ENCODE measurements around the gene SKAP2. TPM values are rescaled to one million over a fixed set of nuclear protein-coding genes. Genes with fewer than 3 reads are reported as not detected.

Gene SKAP2
- polyA plus RNA-seq, 2 of the 4 experiments (the other 2 are of a cell fraction) = 18.7 to 23.0 TPM

- ATAC-seq (no peak), DNase-seq (ENCODE audit: low read depth in 1 of 2, low spot score in 1 of 2) (no peak), FAIRE-seq (no peak)
- ChIA-PET POLR2A (no interaction called here), CTCF (interaction anchor here (0.6 to 5.9 kb wide), 20 partner anchors 9 to 787 kb away, joined by 3 to 65 read pairs (median 4); partner anchors contain the start of genes HOXA5 and HOXA6)
- no peak overlapping the region for H3K4me3 ChIP-seq
- H3K27ac ChIP-seq = no peak overlapping the region
- H3K4me1 ChIP-seq = no peaks in the 10 kb centered on the region
- TF ChIP-seq CEBPB (IDR thresholded peaks at IDR 0.05) (no peak), REST (IDR thresholded peaks at IDR 0.05) (no peak), MAZ (IDR thresholded peaks at IDR 0.05; ENCODE audit: borderline replicate concordance, low read depth, low read length) (no peak), HEYL (CRISPR knock-in tag; IDR thresholded peaks at IDR 0.05) (no peak), ATOH8 (CRISPR knock-in tag; IDR thresholded peaks at IDR 0.05; ENCODE audit: low read depth) (no peak), ELK1 (IDR thresholded peaks at IDR 0.05; ENCODE audit: low read depth, low read length) (no peak), GATA3 (IDR thresholded peaks at IDR 0.05; ENCODE audit: borderline replicate concordance) (no peak), RCOR1 (IDR thresholded peaks at IDR 0.05; ENCODE audit: low read depth, low read length) (no peak), PHF8 (IDR thresholded peaks at IDR 0.05; ENCODE audit: borderline replicate concordance, low read depth) (no peak), RFX5 (IDR thresholded peaks at IDR 0.05) (no peak)
- H3K9me3 ChIP-seq = no peaks in the 10 kb centered on the region
- H3K4me2 ChIP-seq = no peak overlapping the region
- WGBS (ENCODE audit: missing lambda C conversion rate) = 95% methylated on average over 1 of the region's 1 CpG
These were observed 183.8 kb downstream of the SKAP2 start for GRCh38 chr7:26680587-26680986.

GRCh38 chr7:26675143-26675887 is 189.1 kb downstream of the SKAP2 start:
- FAIRE-seq = no peak
- ATAC-seq = peak; percentile 49 to 68; a peak in 3 of 6 replicates
- no peak for DNase-seq (ENCODE audit: low read depth in 1 of 2, low spot score in 1 of 2)
- TF ChIP-seq FOSB (CRISPR knock-in tag; IDR thresholded peaks at IDR 0.05) = no peak
- ChIA-PET POLR2A (no interaction called here), CTCF (interaction anchor here (0.8 to 3.1 kb wide), 8 partner anchors 8 to 486 kb away, joined by 3 to 12 read pairs (median 6); partner anchors contain the start of gene HOXA5)
- Histone ChIP-seq H3K27ac (no peak overlapping the region), H3K4me3 (no peak overlapping the region), H3K4me2 (no peak overlapping the region), H3K4me1 (0 out of 3 replicates have a peak, but pooled peaks cover 4% of the 10 kb centered on the region), H3K9me3 (no peaks in the 10 kb centered on the region)
- 84% methylated on average over 4 of the region's 4 CpGs for WGBS (ENCODE audit: missing lambda C conversion rate)

GRCh38 chr7:26673858-26674257 is 190.5 kb downstream of the SKAP2 start:
- 93% methylated on average over 4 of the region's 4 CpGs for WGBS (ENCODE audit: missing lambda C conversion rate)
- ATAC-seq (no peak), FAIRE-seq (peak; percentile 43), DNase-seq (ENCODE audit: low read depth in 1 of 2, low spot score in 1 of 2) (no peak)
- no peak overlapping the region for H3K4me2 ChIP-seq
- no peaks in the 10 kb centered on the region for H3K9me3 ChIP-seq
- H3K27ac ChIP-seq = no peak overlapping the region
- POLR2A ChIA-PET = no interaction called here
- CTCF ChIA-PET = no interaction called here
- TF ChIP-seq ZNF302 (CRISPR knock-in tag; IDR thresholded peaks at IDR 0.05) (no peak), MAFK (IDR thresholded peaks at IDR 0.05; ENCODE audit: partially characterized antibody) (peak; percentile 88)
- H3K4me1 ChIP-seq = 0 out of 3 replicates have a peak, but pooled peaks cover 4% of the 10 kb centered on the region
- no peak overlapping the region for H3K4me3 ChIP-seq

Measured in A549 (cell line).